NCI-H1417 treated with DMSO at 0.1 percent for 48 hours (cell line): Measurements from ENCODE around the gene BRD4.

Source experiments
- DNase-seq: peaks from one replicate; lab custom pipeline; 2025; lab: John Stamatoyannopoulos, UW

Gene BRD4

GRCh38 chr19:15289673-15290072 is 42.7 kb downstream of the BRD4 start:
- no peak for DNase-seq

GRCh38 chr19:15288146-15288963 is 44.0 kb downstream of the BRD4 start:
- DNase-seq: no peak

GRCh38 chr19:15287496-15287895 is 44.8 kb downstream of the BRD4 start:
- DNase-seq: no peak

GRCh38 chr19:15286688-15287365 is 45.5 kb downstream of the BRD4 start:
- no peak for DNase-seq

- DNase-seq: no peak
These were observed 46.3 kb downstream of the BRD4 start for GRCh38 chr19:15285896-15286591.

GRCh38 chr19:15284896-15285295 is 47.4 kb downstream of the BRD4 start:
- no peak for DNase-seq

- no peak for DNase-seq
These were observed 48.2 kb downstream of the BRD4 start for GRCh38 chr19:15284091-15284490.

GRCh38 chr19:15283141-15283883 is 49.0 kb downstream of the BRD4 start:
- no peak for DNase-seq

GRCh38 chr19:15282311-15282705 is 50.0 kb downstream of the BRD4 start:
- DNase-seq: no peak

GRCh38 chr19:15280915-15281683 is 51.2 kb downstream of the BRD4 start:
- DNase-seq: no peak

- DNase-seq: no peak
These were observed 52.2 kb downstream of the BRD4 start for GRCh38 chr19:15280048-15280725.

GRCh38 chr19:15279326-15279904 is 52.9 kb downstream of the BRD4 start:
- no peak for DNase-seq

GRCh38 chr19:15276620-15277215 is 55.6 kb downstream of the BRD4 start:
- no peak for DNase-seq

GRCh38 chr19:15274477-15274876 is 57.9 kb downstream of the BRD4 start:
- DNase-seq: no peak

GRCh38 chr19:15269806-15270205 is 62.5 kb downstream of the BRD4 start:
- DNase-seq: no peak

GRCh38 chr19:15268928-15269253 is 63.4 kb downstream of the BRD4 start:
- DNase-seq: no peak

- no peak for DNase-seq
These were observed 64.0 kb downstream of the BRD4 start for GRCh38 chr19:15268192-15268927.

GRCh38 chr19:15266683-15267082 is 65.7 kb downstream of the BRD4 start:
- no peak for DNase-seq

GRCh38 chr19:15265850-15266248 is 66.5 kb downstream of the BRD4 start:
- no peak for DNase-seq
